Mammary epithelial cell (primary cell): Measurements from ENCODE around the gene PDE6A.

Experiments
- EZH2 ChIP-seq: IDR thresholded peaks from 2 replicates; pipeline ENCODE4 v1.6.1; 2012; ENCODE audit warnings: low read length, inconsistent platforms, borderline replicate concordance
- TF ChIP-seq, protein P1 (sequence below), 2 donors: IDR thresholded peaks in 1 of 2; conservative IDR thresholded peaks in 1 of 2; 2 replicates each; pipeline ENCODE4 v1.5.1; 2011 to 2012; ENCODE audit warnings: inconsistent platforms in 2 of 2, low read length in 2 of 2, mild to moderate bottlenecking in 2 of 2, control low read depth in 1 of 2, low read depth in 1 of 2; ENCODE audit not compliant: insufficient read depth in 1 of 2; ENCODE audit errors: extremely low read depth in 1 of 2

- TF ChIP-seq, protein P1, sequence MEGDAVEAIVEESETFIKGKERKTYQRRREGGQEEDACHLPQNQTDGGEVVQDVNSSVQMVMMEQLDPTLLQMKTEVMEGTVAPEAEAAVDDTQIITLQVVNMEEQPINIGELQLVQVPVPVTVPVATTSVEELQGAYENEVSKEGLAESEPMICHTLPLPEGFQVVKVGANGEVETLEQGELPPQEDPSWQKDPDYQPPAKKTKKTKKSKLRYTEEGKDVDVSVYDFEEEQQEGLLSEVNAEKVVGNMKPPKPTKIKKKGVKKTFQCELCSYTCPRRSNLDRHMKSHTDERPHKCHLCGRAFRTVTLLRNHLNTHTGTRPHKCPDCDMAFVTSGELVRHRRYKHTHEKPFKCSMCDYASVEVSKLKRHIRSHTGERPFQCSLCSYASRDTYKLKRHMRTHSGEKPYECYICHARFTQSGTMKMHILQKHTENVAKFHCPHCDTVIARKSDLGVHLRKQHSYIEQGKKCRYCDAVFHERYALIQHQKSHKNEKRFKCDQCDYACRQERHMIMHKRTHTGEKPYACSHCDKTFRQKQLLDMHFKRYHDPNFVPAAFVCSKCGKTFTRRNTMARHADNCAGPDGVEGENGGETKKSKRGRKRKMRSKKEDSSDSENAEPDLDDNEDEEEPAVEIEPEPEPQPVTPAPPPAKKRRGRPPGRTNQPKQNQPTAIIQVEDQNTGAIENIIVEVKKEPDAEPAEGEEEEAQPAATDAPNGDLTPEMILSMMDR (conservative IDR thresholded peaks at IDR 0.05 in 1 of 2, IDR thresholded peaks at IDR 0.05 in 1 of 2; ENCODE audit: extremely low read depth in 1 of 2, insufficient read depth in 1 of 2, low read depth in 1 of 2, low read length in 2 of 2) = no peak
- TF ChIP-seq EZH2 = no peak
Measured at GRCh38 chr5:149827546-149827945, 117.0 kb downstream of the PDE6A start.
